ENCODE results near the gene COL5A1.
"Not testable (repeated sequence)": the region's sequence is repeated elsewhere in the genome, so short reads cannot be mapped to it uniquely, and the experiment has no call there.

The COL5A1 gene

GRCh38 chr9:134847752-134848432 lies 206.3 kb downstream of the COL5A1 start:
- Mint-ChIP-seq H3K27ac (no peak overlapping the region), H3K9me3 (ENCODE audit: low read depth) (no peaks in the 10 kb centered on the region), H3K4me1 (ENCODE audit: low read depth) (no peaks in the 10 kb centered on the region)

DNA sequence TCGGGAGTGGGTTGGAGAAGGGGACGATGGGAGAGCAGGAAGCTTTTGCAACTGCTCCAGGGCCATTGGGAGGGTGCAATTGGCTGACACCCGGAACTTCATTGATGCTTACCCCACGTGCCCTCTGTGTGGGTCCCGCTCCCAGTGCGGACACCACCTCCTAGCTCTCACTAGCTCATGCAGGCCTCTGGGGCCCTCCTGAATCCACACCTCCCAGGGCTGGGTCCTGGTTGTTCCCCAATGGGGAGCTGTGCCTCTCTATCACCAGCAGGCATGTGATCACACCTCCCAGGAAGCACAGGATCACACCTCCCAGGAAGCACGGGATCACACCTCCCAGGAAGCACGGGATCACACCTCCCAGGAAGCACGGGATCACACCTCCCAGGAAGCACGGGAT lies 206.9 kb downstream of the COL5A1 start:
- Mint-ChIP-seq H3K36me3 (no peaks in the 10 kb centered on the region), H3K4me3 (no peak overlapping the region), H3K4me1 (ENCODE audit: low read depth) (no peaks in the 10 kb centered on the region), H3K27ac (no peak overlapping the region), H3K27me3 (no peaks in the 10 kb centered on the region), H3K9me3 (ENCODE audit: low read depth) (no peaks in the 10 kb centered on the region)

More at GRCh38 chr9:134847752-134848432, 206.3 kb downstream of the COL5A1 start:
- no peaks in the 10 kb centered on the region for H3K36me3 Mint-ChIP-seq
- no peaks in the 10 kb centered on the region for H3K27me3 Mint-ChIP-seq
- no peak overlapping the region for H3K4me3 Mint-ChIP-seq

DNA sequence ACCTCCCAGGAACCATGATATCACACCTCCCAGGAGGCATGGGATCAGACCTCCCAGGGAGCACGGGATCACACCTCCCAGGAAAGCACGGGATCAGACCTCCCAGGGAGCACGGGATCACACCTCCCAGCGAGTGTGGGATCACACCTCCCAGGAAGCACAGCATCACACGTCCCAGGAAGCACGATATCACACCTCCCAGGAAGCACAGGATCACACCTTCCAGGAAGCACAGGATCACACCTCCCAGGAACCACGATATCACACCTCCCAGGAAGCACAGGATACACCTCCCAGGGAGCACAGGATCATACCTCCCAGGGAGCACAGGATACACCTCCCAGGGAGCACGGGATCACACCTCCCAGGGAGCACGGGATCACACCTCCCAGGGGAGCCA lies 209.0 kb downstream of the COL5A1 start:
- Mint-ChIP-seq H3K9me3 (ENCODE audit: low read depth) (no peaks in the 10 kb centered on the region), H3K27me3 (no peaks in the 10 kb centered on the region), H3K4me1 (ENCODE audit: low read depth) (no peaks in the 10 kb centered on the region), H3K4me3 (no peak overlapping the region), H3K36me3 (no peaks in the 10 kb centered on the region), H3K27ac (no peak overlapping the region)

DNA sequence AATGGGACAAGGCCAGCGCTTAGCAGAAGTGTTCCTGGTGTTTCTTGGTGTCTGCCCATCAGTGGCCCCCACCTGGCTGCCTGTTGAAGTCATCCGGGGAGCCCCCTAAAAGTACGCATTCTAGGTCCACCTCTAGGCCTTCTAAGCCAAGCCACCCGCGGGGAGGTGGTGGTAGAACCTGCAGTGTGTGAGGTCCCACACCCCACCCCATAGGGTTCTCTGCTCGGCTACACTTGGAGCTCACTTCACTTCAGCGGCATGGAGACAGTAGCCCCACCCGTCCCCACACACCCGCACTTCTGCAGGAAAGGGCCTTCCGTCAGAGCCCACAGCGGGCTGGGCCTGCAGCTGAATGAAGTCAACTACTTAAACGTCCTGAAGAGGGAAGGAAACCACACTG lies 209.4 kb downstream of the COL5A1 start:
- Mint-ChIP-seq H3K9me3 (ENCODE audit: low read depth) (no peaks in the 10 kb centered on the region), H3K36me3 (no peaks in the 10 kb centered on the region), H3K4me1 (ENCODE audit: low read depth) (no peaks in the 10 kb centered on the region), H3K27me3 (no peaks in the 10 kb centered on the region), H3K27ac (no peak overlapping the region), H3K4me3 (no peak overlapping the region)

GRCh38 chr9:134852906-134853654 lies 211.5 kb downstream of the COL5A1 start:
- Mint-ChIP-seq H3K36me3 (no peaks in the 10 kb centered on the region), H3K27ac (no peak overlapping the region), H3K4me3 (no peak overlapping the region), H3K4me1 (ENCODE audit: low read depth) (no peaks in the 10 kb centered on the region), H3K27me3 (peaks cover 1% of the 10 kb centered on the region), H3K9me3 (ENCODE audit: low read depth) (no peaks in the 10 kb centered on the region)

GRCh38 chr9:134853893-134854292 lies 212.3 kb downstream of the COL5A1 start:
- H3K27me3 Mint-ChIP-seq: peaks cover 1% of the 10 kb centered on the region
- H3K4me1 Mint-ChIP-seq (ENCODE audit: low read depth): no peaks in the 10 kb centered on the region
- H3K4me3 Mint-ChIP-seq: no peak overlapping the region
- no peaks in the 10 kb centered on the region for H3K36me3 Mint-ChIP-seq
- H3K9me3 Mint-ChIP-seq (ENCODE audit: low read depth): no peaks in the 10 kb centered on the region
- H3K27ac Mint-ChIP-seq: no peak overlapping the region

DNA sequence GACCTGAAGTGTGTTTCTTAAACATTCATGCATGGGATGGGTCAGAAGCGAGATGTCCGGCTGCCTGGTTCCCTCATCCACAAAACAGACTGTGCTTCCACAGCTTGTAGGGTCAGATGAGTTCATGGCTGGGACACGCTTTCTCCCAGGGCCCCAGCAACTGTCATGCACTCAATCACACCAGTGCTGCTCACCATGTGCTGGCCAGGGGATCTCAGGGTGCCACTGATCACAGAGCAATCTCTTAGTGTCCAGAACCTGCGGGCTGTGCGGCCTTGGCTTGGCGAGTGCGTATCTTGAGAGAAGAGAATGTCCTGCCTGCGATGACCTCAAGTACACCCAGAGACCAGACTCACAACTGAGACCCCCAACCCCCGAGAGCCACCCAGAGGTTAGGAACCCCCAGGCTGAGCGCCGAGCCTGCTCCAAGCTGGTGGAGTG lies 213.0 kb downstream of the COL5A1 start:
- Mint-ChIP-seq H3K27ac (no peak overlapping the region), H3K36me3 (no peaks in the 10 kb centered on the region), H3K4me3 (no peak overlapping the region), H3K27me3 (peaks cover 1% of the 10 kb centered on the region), H3K4me1 (ENCODE audit: low read depth) (no peaks in the 10 kb centered on the region), H3K9me3 (ENCODE audit: low read depth) (no peaks in the 10 kb centered on the region)

GRCh38 chr9:134855231-134855899 lies 213.8 kb downstream of the COL5A1 start:
- Mint-ChIP-seq H3K27ac (no peak overlapping the region), H3K4me3 (no peak overlapping the region), H3K27me3 (peaks cover 1% of the 10 kb centered on the region), H3K9me3 (ENCODE audit: low read depth) (no peaks in the 10 kb centered on the region), H3K36me3 (no peaks in the 10 kb centered on the region), H3K4me1 (ENCODE audit: low read depth) (no peaks in the 10 kb centered on the region)

- Mint-ChIP-seq H3K4me3 (no peak overlapping the region), H3K36me3 (no peaks in the 10 kb centered on the region), H3K4me1 (ENCODE audit: low read depth) (no peaks in the 10 kb centered on the region), H3K27me3 (peaks cover 1% of the 10 kb centered on the region), H3K27ac (no peak overlapping the region), H3K9me3 (ENCODE audit: low read depth) (no peaks in the 10 kb centered on the region)
Observed at GRCh38 chr9:134855900-134856377, 214.3 kb downstream of the COL5A1 start.

DNA sequence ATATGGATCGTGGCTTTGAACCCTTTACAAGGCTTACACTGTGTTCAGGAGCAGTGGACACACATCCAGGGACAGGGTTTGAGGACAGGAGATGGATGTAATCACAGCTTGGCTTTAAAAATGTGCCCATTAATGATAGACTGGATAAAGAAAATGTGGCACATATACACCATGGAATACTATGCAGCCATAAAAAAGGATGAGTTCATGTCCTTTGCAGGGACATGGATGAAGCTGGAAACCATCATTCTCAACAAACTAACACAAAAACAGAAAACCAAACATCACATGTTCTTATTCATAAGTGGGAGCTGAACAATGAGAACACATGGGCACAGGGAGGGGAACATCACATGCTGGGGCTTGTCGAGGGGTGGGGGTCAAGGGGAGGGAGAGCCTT lies 215.8 kb downstream of the COL5A1 start:
- not testable (repeated sequence) for H3K27ac Mint-ChIP-seq; H3K4me1 Mint-ChIP-seq (ENCODE audit: low read depth); H3K27me3 Mint-ChIP-seq; H3K9me3 Mint-ChIP-seq (ENCODE audit: low read depth); H3K36me3 Mint-ChIP-seq; H3K4me3 Mint-ChIP-seq

DNA sequence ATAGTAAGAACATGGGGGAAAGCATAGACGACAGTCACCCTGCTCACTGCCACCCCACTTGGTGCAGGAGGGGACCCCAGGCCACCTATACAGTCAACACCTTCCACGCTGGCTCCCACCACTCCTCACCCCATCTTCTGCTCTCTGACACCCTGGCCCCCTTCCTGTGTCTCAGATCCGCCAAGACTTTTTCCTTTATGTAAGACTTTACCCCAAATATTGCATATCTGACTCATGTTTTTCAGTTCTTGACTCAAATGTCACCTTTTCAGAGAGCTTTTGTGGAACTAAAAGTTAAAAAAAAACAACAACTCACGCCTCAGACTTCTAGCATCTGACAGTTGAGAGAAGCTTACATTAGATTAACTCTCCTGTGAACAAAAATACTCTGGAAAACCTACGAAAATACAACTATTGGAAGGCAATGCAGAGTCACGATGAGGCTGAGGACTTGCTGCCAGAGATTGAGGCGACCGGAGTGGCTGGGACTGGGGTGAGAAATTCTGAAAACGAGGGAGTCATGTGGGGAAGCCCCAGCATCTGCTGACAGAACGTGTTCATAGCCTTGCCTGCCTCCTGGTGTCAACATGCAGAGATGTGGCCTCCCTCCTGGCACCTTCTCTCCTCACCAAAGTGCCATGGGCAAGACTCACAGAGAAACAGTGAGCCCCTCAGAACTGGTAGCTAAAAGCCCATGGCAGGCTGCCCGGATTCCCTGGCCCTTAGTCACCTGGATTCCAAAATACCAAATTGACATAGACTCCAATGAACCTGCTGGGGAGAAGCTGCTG lies 216.6 kb downstream of the COL5A1 start:
- peak overlapping the region; percentile 5 for H3K27ac Mint-ChIP-seq
- H3K36me3 Mint-ChIP-seq: no peaks in the 10 kb centered on the region
- peaks cover 1% of the 10 kb centered on the region for H3K27me3 Mint-ChIP-seq
- H3K4me1 Mint-ChIP-seq (ENCODE audit: low read depth): no peaks in the 10 kb centered on the region
- no peak overlapping the region for H3K4me3 Mint-ChIP-seq
- no peaks in the 10 kb centered on the region for H3K9me3 Mint-ChIP-seq (ENCODE audit: low read depth)

DNA sequence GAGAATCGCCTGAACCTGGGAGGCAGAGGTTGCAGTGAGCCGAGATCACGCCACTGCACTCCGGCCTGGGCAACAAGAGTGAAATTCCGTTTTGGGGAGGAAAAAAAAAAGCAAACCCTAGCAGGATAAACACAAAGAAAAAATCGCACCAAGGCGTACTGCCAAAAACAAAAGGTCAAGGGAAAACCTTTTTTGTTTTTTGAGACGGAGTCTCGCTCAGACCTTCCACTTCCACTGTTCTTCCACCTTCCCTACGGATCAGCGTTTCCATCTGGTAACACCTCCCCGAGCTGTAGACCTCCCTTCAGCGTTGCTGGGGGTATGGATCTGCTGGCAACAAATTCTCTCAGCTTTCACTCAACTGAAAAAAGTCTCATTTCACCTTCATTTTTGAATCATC lies 218.9 kb downstream of the COL5A1 start:
- Mint-ChIP-seq H3K36me3 (no peaks in the 10 kb centered on the region), H3K4me1 (ENCODE audit: low read depth) (no peaks in the 10 kb centered on the region)

GRCh38 chr9:134861595-134862334 lies 220.2 kb downstream of the COL5A1 start:
- peaks cover 1% of the 10 kb centered on the region for H3K27me3 Mint-ChIP-seq
- no peaks in the 10 kb centered on the region for H3K36me3 Mint-ChIP-seq
- H3K4me3 Mint-ChIP-seq: no peak overlapping the region
- no peaks in the 10 kb centered on the region for H3K4me1 Mint-ChIP-seq (ENCODE audit: low read depth)
- no peak overlapping the region for H3K27ac Mint-ChIP-seq
- H3K9me3 Mint-ChIP-seq (ENCODE audit: low read depth): no peaks in the 10 kb centered on the region

More for the DNA sequence above, 218.9 kb downstream of the COL5A1 start:
- H3K27me3 Mint-ChIP-seq: peaks cover 1% of the 10 kb centered on the region
- no peak overlapping the region for H3K27ac Mint-ChIP-seq
- H3K4me3 Mint-ChIP-seq: no peak overlapping the region
- no peaks in the 10 kb centered on the region for H3K9me3 Mint-ChIP-seq (ENCODE audit: low read depth)

GRCh38 chr9:134863306-134863902 lies 221.8 kb downstream of the COL5A1 start:
- Mint-ChIP-seq H3K27ac (no peak overlapping the region), H3K4me3 (no peak overlapping the region), H3K9me3 (ENCODE audit: low read depth) (no peaks in the 10 kb centered on the region), H3K4me1 (ENCODE audit: low read depth) (no peaks in the 10 kb centered on the region), H3K36me3 (no peaks in the 10 kb centered on the region), H3K27me3 (no peaks in the 10 kb centered on the region)

All from activated naive CD8-positive, alpha-beta T cell (primary cell).